ENCODE measurements around the gene MLLT3. TPM values are rescaled to one million over a fixed set of nuclear protein-coding genes. Genes with fewer than 3 reads are reported as not detected.

Gene MLLT3
- total and polyA plus RNA-seq, 2 of the 13 experiments (the other 11 are each of a cell fraction or from before 2014, with no cell fraction given), result 12.3 to 12.6 TPM

DNA sequence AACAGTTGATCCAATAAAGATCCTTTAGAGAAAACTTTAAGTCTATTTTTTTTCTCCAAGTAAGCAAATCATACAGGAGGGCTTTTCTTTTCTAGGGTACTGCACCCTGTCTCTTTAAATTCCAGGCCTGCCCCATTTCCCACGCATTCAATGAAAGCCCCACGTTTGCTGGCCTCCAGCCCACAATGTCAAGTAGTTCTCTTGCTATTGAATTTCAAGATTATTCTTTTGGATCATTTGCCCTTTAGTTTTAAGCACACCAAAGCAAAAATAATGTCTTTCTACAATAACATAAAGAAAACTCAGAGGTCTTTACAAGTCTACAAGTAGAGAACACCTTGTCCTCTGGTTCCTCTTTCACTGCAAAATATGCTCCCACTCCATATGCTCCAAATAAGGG is 15.6 kb downstream of the MLLT3 start:
- H3K27me3 ChIP-seq (ENCODE audit: control insufficient read depth in 1 of 2, insufficient read depth in 2 of 2, low read length in 2 of 2), result no peaks in the 10 kb centered on the region; a peak in 1 of 5 replicates
- TF ChIP-seq DZIP1 (CRISPR knock-in tag; IDR thresholded peaks at IDR 0.05) (no peak), EZH2 (conservative IDR thresholded peaks at IDR 0.05; ENCODE audit: low read depth, low read length) (no peak), IKZF1 (IDR thresholded peaks at IDR 0.05) (no peak), SMC3 (IDR thresholded peaks at IDR 0.05; ENCODE audit: low read length) (no peak), HES4 (CRISPR knock-in tag; IDR thresholded peaks at IDR 0.05; ENCODE audit: borderline replicate concordance) (no peak)
- H3K79me2 ChIP-seq (ENCODE audit: insufficient read depth, low read length), result peaks cover 8% of the 10 kb centered on the region
- WGBS (ENCODE audit: low lambda C conversion rate), result 65% methylated on average over 2 of the region's 2 CpGs
- ChIA-PET CTCF (ENCODE audit: low intra/inter-chr PET ratio, low total read pairs) (no interaction called here), POLR2A (interaction anchor here (1.5 kb wide), 1 partner anchor 77 kb away, joined by 4 read pairs; the partner anchor contains the start of gene FOCAD)
- peaks cover 1% of the 10 kb centered on the region for H3K4me1 ChIP-seq (ENCODE audit: insufficient read depth, low read length)
- FAIRE-seq (no peak), DNase-seq (ENCODE audit: low spot score) (no peak), ATAC-seq (no peak)
- in situ Hi-C loops (cut with HindIII; ENCODE audit: extremely low pct_ligation_motif_present, low pct_unique_long_range_greater_than_20kb), result loop anchor here (10.0 to 25.0 kb wide), 2 partner anchors 52 to 506 kb away; no protein-coding TSS in a partner anchor
- no peak overlapping the region for H2AFZ ChIP-seq (ENCODE audit: low read length)
- H3K27ac ChIP-seq (ENCODE audit: extremely low read length, insufficient read depth, low read length), result no peak overlapping the region
- H4K20me1 ChIP-seq (ENCODE audit: insufficient read depth, low read length), result peaks cover 2% of the 10 kb centered on the region; the same call in 1 of the 2 replicates
- no peaks in the 10 kb centered on the region for H3K9me3 ChIP-seq (ENCODE audit: low read length)
- H3K4me2 ChIP-seq (ENCODE audit: low read depth, low read length), result no peak overlapping the region
- BruUV-seq (replicated peaks), result no TSS peak
- no peak overlapping the region for H3K4me3 ChIP-seq (replicated peaks in 1 of 3; ENCODE audit: insufficient read depth in 1 of 3, low read depth in 2 of 3, low read length in 3 of 3)
- H3K36me3 ChIP-seq (replicated peaks in 1 of 2; ENCODE audit: control insufficient read depth in 1 of 2, insufficient read depth in 2 of 2, low read length in 2 of 2), result no peaks in the 10 kb centered on the region
- intact Hi-C loops (cut with micrococcal nuclease; ENCODE audit: unreplicated experiment), result no loop called here
- H3K9ac ChIP-seq (ENCODE audit: insufficient read depth, low read depth, low read length), result no peak overlapping the region

GRCh38 chr9:20604562-20604961 is 17.7 kb downstream of the MLLT3 start:
- FAIRE-seq, result no peak
- intact Hi-C loops (cut with micrococcal nuclease; ENCODE audit: unreplicated experiment), result no loop called here
- TF ChIP-seq ZNF597 (CRISPR knock-in tag; IDR thresholded peaks at IDR 0.05), result no peak
- no peak for TF ChIP-seq ERF (CRISPR knock-in tag; IDR thresholded peaks at IDR 0.05)
- no peak for TF ChIP-seq MLX (CRISPR knock-in tag; IDR thresholded peaks at IDR 0.05)
- no peak for TF ChIP-seq ZNF180 (CRISPR knock-in tag; IDR thresholded peaks at IDR 0.05; ENCODE audit: borderline replicate concordance, low read depth)
- no peak for TF ChIP-seq ZSCAN12 (CRISPR knock-in tag; IDR thresholded peaks at IDR 0.05)
- no peak for TF ChIP-seq SKIL (CRISPR knock-in tag; IDR thresholded peaks at IDR 0.05; ENCODE audit: borderline replicate concordance)

More at GRCh38 chr9:20604562-20604961, 17.7 kb downstream of the MLLT3 start:
- Histone ChIP-seq H3K36me3 (replicated peaks in 1 of 2; ENCODE audit: control insufficient read depth in 1 of 2, insufficient read depth in 2 of 2, low read length in 2 of 2) (no peaks in the 10 kb centered on the region), H4K20me1 (ENCODE audit: insufficient read depth, low read length) (no peaks in the 10 kb centered on the region), H3K4me3 (replicated peaks in 1 of 3; ENCODE audit: insufficient read depth in 1 of 3, low read depth in 2 of 3, low read length in 3 of 3) (no peak overlapping the region), H3K9me3 (ENCODE audit: low read length) (no peaks in the 10 kb centered on the region), H3K79me2 (ENCODE audit: insufficient read depth, low read length) (peaks cover 6% of the 10 kb centered on the region), H3K4me1 (ENCODE audit: insufficient read depth, low read length) (no peaks in the 10 kb centered on the region), H2AFZ (ENCODE audit: low read length) (no peak overlapping the region), H3K9ac (ENCODE audit: insufficient read depth, low read depth, low read length) (no peak overlapping the region), H3K27ac (ENCODE audit: extremely low read length, insufficient read depth, low read length) (no peak overlapping the region), H3K4me2 (ENCODE audit: low read depth, low read length) (no peak overlapping the region), H3K27me3 (ENCODE audit: control insufficient read depth in 1 of 2, insufficient read depth in 2 of 2, low read length in 2 of 2) (no peaks in the 10 kb centered on the region; a peak in 1 of 5 replicates)
- 38% methylated on average over 5 of the region's 5 CpGs for WGBS (ENCODE audit: low lambda C conversion rate)
- ATAC-seq, result no peak
- DNase-seq (ENCODE audit: low spot score), result no peak
- BruUV-seq (replicated peaks), result no TSS peak
- in situ Hi-C loops (cut with HindIII; ENCODE audit: extremely low pct_ligation_motif_present, low pct_unique_long_range_greater_than_20kb), result loop anchor here (10.0 to 25.0 kb wide), 2 partner anchors 50 to 508 kb away; no protein-coding TSS in a partner anchor
- POLR2A ChIA-PET, result no interaction called here
- CTCF ChIA-PET (ENCODE audit: low intra/inter-chr PET ratio, low total read pairs), result no interaction called here

Measured in HepG2 (cell line).